GM23338 (cell line): ENCODE results near the gene USP6.

ENCODE experiments used
- EZH2 ChIP-seq: fragments of 200-600 bp; sonication (generic); IDR thresholded peaks from one replicate; pipeline ENCODE4 v1.8.0; 2017; ENCODE audit warnings: antibody characterized with exemption, mild to moderate bottlenecking, low read depth; ENCODE audit not compliant: unreplicated experiment
- EZH2phosphoT487 ChIP-seq: fragments of 200-600 bp; sonication (generic); IDR thresholded peaks from one replicate; pipeline ENCODE4 v1.8.1; 2018; ENCODE audit warnings: antibody characterized with exemption; ENCODE audit not compliant: unreplicated experiment
- JUNB ChIP-seq: IDR thresholded peaks from one replicate; pipeline ENCODE4 v1.6.1; 2016; ENCODE audit warnings: antibody characterized with exemption; ENCODE audit not compliant: unreplicated experiment
- NANOG ChIP-seq: IDR thresholded peaks from 2 replicates; pipeline ENCODE4 v1.6.1; 2016; ENCODE audit warnings: antibody characterized with exemption, borderline replicate concordance
- POLR2AphosphoS5 ChIP-seq: IDR thresholded peaks from 2 replicates; pipeline ENCODE4 v1.6.1; 2016; ENCODE audit warnings: antibody characterized with exemption, low read depth
- TF ChIP-seq, protein P1 (sequence below), 2 experiments: fragments of 200-600 bp in 1 of 2; sonication (generic) in 1 of 2; conservative IDR thresholded peaks; 2 replicates each; pipeline versions ENCODE4 v1.5.1 to v1.6.1; 2016 to 2017; ENCODE audit warnings: antibody characterized with exemption in 2 of 2, low read depth in 2 of 2, mild to moderate bottlenecking in 2 of 2, moderate library complexity in 1 of 2
- TF ChIP-seq, protein P2 (sequence below): IDR thresholded peaks from one replicate; pipeline ENCODE4 v1.6.1; 2018; ENCODE audit warnings: antibody characterized with exemption; ENCODE audit not compliant: unreplicated experiment
- TF ChIP-seq, protein P3 (sequence below): IDR thresholded peaks from 2 replicates; pipeline ENCODE4 v1.6.1; 2016; ENCODE audit warnings: antibody characterized with exemption

DNA sequence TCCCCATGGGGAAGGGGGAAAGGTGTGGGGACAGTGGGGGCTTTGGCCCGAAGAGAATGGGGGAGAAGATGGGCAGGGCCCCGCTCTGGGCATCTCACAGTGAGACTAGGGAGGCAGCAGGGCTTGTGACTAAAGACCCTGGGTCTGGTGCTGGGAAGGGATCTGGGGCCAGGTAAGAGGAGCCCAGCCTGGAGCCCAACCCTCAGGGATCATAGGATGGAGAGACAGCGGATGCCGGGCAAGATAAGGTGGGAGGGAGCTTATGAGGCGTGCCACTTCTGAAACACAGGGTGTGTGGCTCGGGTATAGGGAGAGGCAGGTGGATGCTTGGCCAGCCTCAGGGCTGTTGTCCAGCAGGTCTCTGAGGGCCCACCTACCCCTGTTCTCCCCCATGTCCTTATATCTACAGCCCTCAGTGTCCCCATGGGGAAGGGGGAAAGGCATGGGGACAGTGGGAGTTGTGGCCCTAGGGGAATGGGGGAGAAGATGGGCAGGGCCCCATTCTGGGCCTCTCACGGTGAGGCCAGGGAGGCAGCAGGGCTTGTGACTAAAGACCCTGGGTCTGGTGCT is 15.4 kb downstream of the USP6 start:
- TF ChIP-seq, protein P1, sequence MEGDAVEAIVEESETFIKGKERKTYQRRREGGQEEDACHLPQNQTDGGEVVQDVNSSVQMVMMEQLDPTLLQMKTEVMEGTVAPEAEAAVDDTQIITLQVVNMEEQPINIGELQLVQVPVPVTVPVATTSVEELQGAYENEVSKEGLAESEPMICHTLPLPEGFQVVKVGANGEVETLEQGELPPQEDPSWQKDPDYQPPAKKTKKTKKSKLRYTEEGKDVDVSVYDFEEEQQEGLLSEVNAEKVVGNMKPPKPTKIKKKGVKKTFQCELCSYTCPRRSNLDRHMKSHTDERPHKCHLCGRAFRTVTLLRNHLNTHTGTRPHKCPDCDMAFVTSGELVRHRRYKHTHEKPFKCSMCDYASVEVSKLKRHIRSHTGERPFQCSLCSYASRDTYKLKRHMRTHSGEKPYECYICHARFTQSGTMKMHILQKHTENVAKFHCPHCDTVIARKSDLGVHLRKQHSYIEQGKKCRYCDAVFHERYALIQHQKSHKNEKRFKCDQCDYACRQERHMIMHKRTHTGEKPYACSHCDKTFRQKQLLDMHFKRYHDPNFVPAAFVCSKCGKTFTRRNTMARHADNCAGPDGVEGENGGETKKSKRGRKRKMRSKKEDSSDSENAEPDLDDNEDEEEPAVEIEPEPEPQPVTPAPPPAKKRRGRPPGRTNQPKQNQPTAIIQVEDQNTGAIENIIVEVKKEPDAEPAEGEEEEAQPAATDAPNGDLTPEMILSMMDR (conservative IDR thresholded peaks at IDR 0.05; ENCODE audit: low read depth in 2 of 2) = no peak
- TF ChIP-seq EZH2 (no peak), POLR2AphosphoS5 (no peak), EZH2phosphoT487 (no peak), NANOG (no peak), JUNB (no peak)
- TF ChIP-seq, protein P2, sequence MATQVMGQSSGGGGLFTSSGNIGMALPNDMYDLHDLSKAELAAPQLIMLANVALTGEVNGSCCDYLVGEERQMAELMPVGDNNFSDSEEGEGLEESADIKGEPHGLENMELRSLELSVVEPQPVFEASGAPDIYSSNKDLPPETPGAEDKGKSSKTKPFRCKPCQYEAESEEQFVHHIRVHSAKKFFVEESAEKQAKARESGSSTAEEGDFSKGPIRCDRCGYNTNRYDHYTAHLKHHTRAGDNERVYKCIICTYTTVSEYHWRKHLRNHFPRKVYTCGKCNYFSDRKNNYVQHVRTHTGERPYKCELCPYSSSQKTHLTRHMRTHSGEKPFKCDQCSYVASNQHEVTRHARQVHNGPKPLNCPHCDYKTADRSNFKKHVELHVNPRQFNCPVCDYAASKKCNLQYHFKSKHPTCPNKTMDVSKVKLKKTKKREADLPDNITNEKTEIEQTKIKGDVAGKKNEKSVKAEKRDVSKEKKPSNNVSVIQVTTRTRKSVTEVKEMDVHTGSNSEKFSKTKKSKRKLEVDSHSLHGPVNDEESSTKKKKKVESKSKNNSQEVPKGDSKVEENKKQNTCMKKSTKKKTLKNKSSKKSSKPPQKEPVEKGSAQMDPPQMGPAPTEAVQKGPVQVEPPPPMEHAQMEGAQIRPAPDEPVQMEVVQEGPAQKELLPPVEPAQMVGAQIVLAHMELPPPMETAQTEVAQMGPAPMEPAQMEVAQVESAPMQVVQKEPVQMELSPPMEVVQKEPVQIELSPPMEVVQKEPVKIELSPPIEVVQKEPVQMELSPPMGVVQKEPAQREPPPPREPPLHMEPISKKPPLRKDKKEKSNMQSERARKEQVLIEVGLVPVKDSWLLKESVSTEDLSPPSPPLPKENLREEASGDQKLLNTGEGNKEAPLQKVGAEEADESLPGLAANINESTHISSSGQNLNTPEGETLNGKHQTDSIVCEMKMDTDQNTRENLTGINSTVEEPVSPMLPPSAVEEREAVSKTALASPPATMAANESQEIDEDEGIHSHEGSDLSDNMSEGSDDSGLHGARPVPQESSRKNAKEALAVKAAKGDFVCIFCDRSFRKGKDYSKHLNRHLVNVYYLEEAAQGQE = no peak
- TF ChIP-seq, protein P3, sequence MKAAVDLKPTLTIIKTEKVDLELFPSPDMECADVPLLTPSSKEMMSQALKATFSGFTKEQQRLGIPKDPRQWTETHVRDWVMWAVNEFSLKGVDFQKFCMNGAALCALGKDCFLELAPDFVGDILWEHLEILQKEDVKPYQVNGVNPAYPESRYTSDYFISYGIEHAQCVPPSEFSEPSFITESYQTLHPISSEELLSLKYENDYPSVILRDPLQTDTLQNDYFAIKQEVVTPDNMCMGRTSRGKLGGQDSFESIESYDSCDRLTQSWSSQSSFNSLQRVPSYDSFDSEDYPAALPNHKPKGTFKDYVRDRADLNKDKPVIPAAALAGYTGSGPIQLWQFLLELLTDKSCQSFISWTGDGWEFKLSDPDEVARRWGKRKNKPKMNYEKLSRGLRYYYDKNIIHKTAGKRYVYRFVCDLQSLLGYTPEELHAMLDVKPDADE = no peak
